SK-N-SH (cell line): ENCODE data around the gene MTHFD2L.

Experiments
- EP300 ChIP-seq, 2 experiments: IDR thresholded peaks; 2 replicates each; pipeline versions ENCODE4 v1.4.0 to v1.6.1; 2012; ENCODE audit warnings: borderline replicate concordance in 1 of 2, low read depth in 1 of 2, low read length in 1 of 2
- FOXJ3 ChIP-seq: sonication (generic); formaldehyde crosslinking; IDR thresholded peaks from 2 replicates; pipeline ENCODE4 v1.5.1; 2020; ENCODE audit warnings: mild to moderate bottlenecking, missing genetic modification reagents
- GATA2 ChIP-seq: sonication (generic); formaldehyde crosslinking; IDR thresholded peaks from 2 replicates; pipeline ENCODE4 v1.5.0; 2020; ENCODE audit warnings: mild to moderate bottlenecking, missing genetic modification reagents
- RFX5 ChIP-seq: IDR thresholded peaks from 2 replicates; pipeline ENCODE4 v1.6.1; 2012; ENCODE audit warnings: mild to moderate bottlenecking, improper control_type of control experiment, low read length
- TAF1 ChIP-seq: IDR thresholded peaks from 2 replicates; pipeline ENCODE4 v1.6.1; 2012; ENCODE audit warnings: low read depth, mild to moderate bottlenecking, low read length, moderate library complexity, borderline replicate concordance
- TCF12 ChIP-seq: IDR thresholded peaks from 2 replicates; pipeline ENCODE4 v1.4.0; 2012
- TF ChIP-seq, protein P1 (sequence below): fragments of 200-600 bp; sonication (generic); IDR thresholded peaks from 2 replicates; pipeline ENCODE4 v1.6.1; 2017; ENCODE audit warnings: antibody characterized with exemption, mild to moderate bottlenecking, moderate library complexity
- TF ChIP-seq, protein P2 (sequence below): IDR thresholded peaks from 2 replicates; pipeline ENCODE4 v1.6.1; 2012; ENCODE audit warnings: mild to moderate bottlenecking, low read depth, low read length, moderate library complexity

DNA sequence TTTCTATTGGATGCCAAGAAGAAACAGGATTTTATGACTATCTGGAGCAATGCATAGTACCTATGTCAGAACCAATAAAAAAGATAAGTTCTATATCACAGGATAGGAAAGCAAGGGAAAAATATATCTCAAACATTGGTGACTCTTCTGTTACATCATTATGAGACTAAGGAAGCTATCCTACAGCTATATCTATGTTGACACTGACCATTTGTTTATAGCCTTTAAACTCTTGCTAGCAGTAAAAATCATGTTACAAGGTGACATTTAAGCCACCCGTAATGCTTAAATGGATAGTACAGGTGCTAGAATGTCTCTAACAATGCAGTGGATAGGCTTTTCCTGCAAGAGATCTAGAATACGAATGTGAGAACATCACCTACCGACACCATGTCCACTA lies 121.8 kb downstream of the MTHFD2L start:
- TF ChIP-seq TAF1 (no peak), EP300 (IDR thresholded peaks at IDR 0.05; ENCODE audit: borderline replicate concordance in 1 of 2, low read depth in 1 of 2, low read length in 1 of 2) (no peak), TCF12 (no peak), GATA2 (CRISPR knock-in tag) (no peak), RFX5 (no peak), FOXJ3 (CRISPR knock-in tag) (no peak)
- TF ChIP-seq, protein P1, sequence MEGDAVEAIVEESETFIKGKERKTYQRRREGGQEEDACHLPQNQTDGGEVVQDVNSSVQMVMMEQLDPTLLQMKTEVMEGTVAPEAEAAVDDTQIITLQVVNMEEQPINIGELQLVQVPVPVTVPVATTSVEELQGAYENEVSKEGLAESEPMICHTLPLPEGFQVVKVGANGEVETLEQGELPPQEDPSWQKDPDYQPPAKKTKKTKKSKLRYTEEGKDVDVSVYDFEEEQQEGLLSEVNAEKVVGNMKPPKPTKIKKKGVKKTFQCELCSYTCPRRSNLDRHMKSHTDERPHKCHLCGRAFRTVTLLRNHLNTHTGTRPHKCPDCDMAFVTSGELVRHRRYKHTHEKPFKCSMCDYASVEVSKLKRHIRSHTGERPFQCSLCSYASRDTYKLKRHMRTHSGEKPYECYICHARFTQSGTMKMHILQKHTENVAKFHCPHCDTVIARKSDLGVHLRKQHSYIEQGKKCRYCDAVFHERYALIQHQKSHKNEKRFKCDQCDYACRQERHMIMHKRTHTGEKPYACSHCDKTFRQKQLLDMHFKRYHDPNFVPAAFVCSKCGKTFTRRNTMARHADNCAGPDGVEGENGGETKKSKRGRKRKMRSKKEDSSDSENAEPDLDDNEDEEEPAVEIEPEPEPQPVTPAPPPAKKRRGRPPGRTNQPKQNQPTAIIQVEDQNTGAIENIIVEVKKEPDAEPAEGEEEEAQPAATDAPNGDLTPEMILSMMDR = no peak
- TF ChIP-seq, protein P2, sequence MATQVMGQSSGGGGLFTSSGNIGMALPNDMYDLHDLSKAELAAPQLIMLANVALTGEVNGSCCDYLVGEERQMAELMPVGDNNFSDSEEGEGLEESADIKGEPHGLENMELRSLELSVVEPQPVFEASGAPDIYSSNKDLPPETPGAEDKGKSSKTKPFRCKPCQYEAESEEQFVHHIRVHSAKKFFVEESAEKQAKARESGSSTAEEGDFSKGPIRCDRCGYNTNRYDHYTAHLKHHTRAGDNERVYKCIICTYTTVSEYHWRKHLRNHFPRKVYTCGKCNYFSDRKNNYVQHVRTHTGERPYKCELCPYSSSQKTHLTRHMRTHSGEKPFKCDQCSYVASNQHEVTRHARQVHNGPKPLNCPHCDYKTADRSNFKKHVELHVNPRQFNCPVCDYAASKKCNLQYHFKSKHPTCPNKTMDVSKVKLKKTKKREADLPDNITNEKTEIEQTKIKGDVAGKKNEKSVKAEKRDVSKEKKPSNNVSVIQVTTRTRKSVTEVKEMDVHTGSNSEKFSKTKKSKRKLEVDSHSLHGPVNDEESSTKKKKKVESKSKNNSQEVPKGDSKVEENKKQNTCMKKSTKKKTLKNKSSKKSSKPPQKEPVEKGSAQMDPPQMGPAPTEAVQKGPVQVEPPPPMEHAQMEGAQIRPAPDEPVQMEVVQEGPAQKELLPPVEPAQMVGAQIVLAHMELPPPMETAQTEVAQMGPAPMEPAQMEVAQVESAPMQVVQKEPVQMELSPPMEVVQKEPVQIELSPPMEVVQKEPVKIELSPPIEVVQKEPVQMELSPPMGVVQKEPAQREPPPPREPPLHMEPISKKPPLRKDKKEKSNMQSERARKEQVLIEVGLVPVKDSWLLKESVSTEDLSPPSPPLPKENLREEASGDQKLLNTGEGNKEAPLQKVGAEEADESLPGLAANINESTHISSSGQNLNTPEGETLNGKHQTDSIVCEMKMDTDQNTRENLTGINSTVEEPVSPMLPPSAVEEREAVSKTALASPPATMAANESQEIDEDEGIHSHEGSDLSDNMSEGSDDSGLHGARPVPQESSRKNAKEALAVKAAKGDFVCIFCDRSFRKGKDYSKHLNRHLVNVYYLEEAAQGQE = no peak
